Esophagus muscularis mucosa (tissue), 3 donors: ENCODE data around the gene PNMT.

Source experiments
- CTCF ChIP-seq, 3 experiments: fragments of 200-600 bp in 2 of 3; fragments of 450-650 bp in 1 of 3; sonication (generic) in 2 of 3; IDR thresholded peaks; one replicate each; pipeline ENCODE4 v1.5.1; 2017 to 2019; ENCODE audit warnings: antibody characterized with exemption in 3 of 3, mild to moderate bottlenecking in 2 of 3, moderate library complexity in 1 of 3
- POLR2A ChIP-seq: fragments of 450-650 bp; IDR thresholded peaks from one replicate; pipeline ENCODE4 v1.6.1; 2017; ENCODE audit warnings: antibody characterized with exemption, moderate library complexity, mild to moderate bottlenecking, low read depth

GRCh38 chr17:39694593-39694992 lies 26.3 kb downstream of the PNMT start:
- no peak for TF ChIP-seq CTCF (IDR thresholded peaks at IDR 0.05)
- no peak for TF ChIP-seq POLR2A
